ENCODE results near the gene FGF9.

Gene FGF9

DNA sequence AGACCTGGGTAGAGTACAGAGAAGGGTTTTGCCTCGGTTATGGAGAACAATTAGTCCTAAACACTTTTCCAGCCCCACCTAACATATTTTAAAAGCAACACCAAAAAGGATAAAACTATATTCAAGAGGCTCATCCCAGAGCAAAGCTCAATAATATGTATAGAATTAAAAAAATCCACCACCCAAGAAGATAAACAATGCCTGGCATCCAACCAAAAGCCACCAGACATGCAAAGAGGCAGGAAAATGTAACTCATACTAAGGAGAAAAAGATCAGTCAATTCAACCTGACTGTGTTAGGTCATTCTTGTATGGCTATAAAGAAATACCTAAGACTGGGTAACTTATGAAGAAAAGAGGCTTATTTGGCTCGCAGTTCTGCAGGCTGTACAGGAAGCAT is 39.3 kb downstream of the FGF9 start:
- Histone ChIP-seq H3K4me3 (ENCODE audit: low read depth in 1 of 2, low read length in 1 of 2) (no peak overlapping the region), H3K36me3 (no peaks in the 10 kb centered on the region), H3K4me1 (ENCODE audit: control insufficient read depth in 1 of 2, insufficient read depth in 1 of 2, low read depth in 1 of 2, low read length in 1 of 2) (no peaks in the 10 kb centered on the region), H3K9me3 (no peaks in the 10 kb centered on the region), H3K27ac (no peak overlapping the region), H3K27me3 (peaks cover 12% of the 10 kb centered on the region)
- TF ChIP-seq, protein P1, sequence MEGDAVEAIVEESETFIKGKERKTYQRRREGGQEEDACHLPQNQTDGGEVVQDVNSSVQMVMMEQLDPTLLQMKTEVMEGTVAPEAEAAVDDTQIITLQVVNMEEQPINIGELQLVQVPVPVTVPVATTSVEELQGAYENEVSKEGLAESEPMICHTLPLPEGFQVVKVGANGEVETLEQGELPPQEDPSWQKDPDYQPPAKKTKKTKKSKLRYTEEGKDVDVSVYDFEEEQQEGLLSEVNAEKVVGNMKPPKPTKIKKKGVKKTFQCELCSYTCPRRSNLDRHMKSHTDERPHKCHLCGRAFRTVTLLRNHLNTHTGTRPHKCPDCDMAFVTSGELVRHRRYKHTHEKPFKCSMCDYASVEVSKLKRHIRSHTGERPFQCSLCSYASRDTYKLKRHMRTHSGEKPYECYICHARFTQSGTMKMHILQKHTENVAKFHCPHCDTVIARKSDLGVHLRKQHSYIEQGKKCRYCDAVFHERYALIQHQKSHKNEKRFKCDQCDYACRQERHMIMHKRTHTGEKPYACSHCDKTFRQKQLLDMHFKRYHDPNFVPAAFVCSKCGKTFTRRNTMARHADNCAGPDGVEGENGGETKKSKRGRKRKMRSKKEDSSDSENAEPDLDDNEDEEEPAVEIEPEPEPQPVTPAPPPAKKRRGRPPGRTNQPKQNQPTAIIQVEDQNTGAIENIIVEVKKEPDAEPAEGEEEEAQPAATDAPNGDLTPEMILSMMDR (IDR thresholded peaks at IDR 0.05), result no peak

DNA sequence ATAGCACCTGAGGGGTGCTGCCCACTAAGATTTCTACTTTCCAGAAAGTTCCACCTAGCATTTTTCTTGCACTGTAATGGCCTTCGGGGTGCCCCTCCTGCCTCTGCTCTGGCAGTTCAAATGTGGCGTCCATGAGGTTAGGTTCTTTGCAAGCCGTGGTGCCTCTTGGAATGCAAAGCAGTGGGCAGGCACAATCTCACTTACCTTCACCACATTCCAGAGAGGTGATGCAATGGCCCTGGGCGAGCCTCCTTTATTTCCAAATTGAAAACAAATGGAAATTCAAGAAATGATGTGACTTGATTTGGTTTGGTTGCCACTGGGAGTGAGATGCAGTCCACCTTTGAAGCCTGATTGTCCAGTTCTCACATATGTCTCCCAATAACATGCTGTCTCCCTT is 46.9 kb downstream of the FGF9 start:
- H3K27ac ChIP-seq, result no peak overlapping the region
- no peaks in the 10 kb centered on the region for H3K36me3 ChIP-seq

DNA sequence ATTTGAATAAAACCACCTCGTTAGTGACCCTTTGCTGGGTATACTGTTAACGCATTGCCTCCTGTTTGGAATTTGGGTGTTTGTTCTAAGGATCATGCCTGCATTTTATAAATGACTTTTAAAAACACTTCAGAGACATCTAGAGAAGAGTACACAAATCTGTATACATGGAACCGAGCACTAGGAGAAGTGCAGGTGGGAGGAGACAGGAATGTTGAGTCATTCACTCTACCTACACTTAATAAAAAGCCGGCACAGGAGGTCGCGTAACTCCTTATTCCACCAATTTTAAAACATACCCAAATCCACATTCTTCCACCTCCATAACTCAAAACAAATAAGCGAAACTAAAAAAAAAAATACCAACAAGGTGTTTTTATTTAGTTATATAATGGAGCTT is 48.6 kb downstream of the FGF9 start:
- H3K4me3 ChIP-seq (ENCODE audit: low read depth in 1 of 2, low read length in 1 of 2), result no peak overlapping the region
- no peak overlapping the region for H3K27ac ChIP-seq
- H3K27me3 ChIP-seq, result peaks cover 22% of the 10 kb centered on the region
- H3K4me1 ChIP-seq (ENCODE audit: control insufficient read depth in 1 of 2, insufficient read depth in 1 of 2, low read depth in 1 of 2, low read length in 1 of 2), result no peaks in the 10 kb centered on the region
- H3K36me3 ChIP-seq, result no peaks in the 10 kb centered on the region
- TF ChIP-seq, protein P1 (IDR thresholded peaks at IDR 0.05), result no peak
- H3K9me3 ChIP-seq, result no peaks in the 10 kb centered on the region

More for the DNA sequence above, 46.9 kb downstream of the FGF9 start:
- Histone ChIP-seq H3K9me3 (no peaks in the 10 kb centered on the region), H3K27me3 (peaks cover 29% of the 10 kb centered on the region), H3K4me3 (ENCODE audit: low read depth in 1 of 2, low read length in 1 of 2) (no peak overlapping the region), H3K4me1 (ENCODE audit: control insufficient read depth in 1 of 2, insufficient read depth in 1 of 2, low read depth in 1 of 2, low read length in 1 of 2) (no peaks in the 10 kb centered on the region)
- TF ChIP-seq, protein P1 (IDR thresholded peaks at IDR 0.05), result no peak

DNA sequence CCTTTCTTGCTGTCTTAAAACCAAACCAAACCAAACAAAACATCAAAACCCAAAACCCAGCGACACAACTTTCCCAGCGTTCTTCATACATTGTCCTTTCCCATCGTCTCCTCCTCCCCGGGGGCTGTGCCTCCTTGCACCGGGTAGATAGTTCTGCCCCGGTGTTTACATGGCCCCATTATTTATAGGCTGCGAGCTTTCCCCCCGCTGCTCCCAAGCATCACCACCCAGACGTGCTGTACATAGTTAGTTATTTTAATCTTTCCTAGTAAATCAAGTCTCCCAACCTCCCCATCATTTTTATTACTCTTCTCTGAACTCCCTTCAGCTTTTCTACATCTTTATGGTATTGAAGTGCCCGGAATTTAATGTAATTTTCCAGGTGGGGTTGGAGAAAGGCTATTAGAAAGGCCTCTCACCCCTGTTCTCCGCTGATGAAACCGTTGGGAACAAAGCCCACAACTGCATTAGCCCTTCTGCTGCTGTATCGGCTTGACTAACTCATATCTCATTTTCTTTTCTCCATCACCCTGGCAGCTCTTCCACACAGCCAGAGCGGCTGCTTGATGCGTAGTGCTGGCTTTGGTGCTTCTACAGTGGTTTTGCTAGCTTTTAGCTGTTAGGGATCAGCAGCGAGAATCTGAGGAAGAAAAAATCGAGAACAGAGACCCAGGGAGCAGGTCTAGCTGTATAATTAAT is 53.1 kb downstream of the FGF9 start:
- H3K9me3 ChIP-seq, result no peaks in the 10 kb centered on the region
- H3K27me3 ChIP-seq, result peaks cover 5% of the 10 kb centered on the region
- H3K4me1 ChIP-seq (ENCODE audit: control insufficient read depth in 1 of 2, insufficient read depth in 1 of 2, low read depth in 1 of 2, low read length in 1 of 2), result no peaks in the 10 kb centered on the region
- no peaks in the 10 kb centered on the region for H3K36me3 ChIP-seq
- H3K4me3 ChIP-seq (ENCODE audit: low read depth in 1 of 2, low read length in 1 of 2), result no peak overlapping the region
- TF ChIP-seq, protein P1 (IDR thresholded peaks at IDR 0.05), result no peak
- no peak overlapping the region for H3K27ac ChIP-seq

DNA sequence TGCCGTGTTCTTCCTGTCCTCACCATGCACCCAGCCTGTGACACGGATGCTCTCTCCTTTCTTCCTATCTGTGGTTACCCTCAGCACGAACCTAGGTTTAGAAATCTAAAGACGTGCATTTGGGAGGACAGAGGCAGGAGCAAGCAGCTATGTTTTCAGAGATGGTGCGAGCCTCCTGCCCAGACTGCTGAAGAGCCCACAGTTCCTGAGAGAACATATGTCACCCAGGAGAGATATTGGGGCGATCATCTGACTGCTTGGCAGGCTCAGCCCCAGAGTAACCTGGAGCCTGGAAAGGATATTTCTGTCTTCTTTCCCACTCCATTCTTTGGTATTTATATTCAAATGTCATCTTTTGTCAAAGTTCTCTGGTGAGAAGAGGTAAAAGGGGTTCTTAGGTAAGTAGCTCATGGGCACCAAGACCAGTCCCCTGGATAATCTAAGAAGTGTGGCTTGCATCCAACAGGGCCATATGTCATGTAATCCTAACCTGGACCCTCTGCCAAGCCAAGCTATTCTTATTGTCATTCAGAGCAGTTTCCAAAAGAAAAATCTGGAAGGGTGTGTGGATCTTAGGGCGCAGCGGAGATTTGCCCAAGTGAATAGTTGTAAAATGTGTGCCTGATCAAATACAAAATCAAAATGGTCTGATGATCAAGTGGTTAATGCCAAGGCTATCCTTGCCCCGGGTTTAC is 59.5 kb downstream of the FGF9 start:
- H3K27me3 ChIP-seq, result peaks cover 17% of the 10 kb centered on the region
- no peaks in the 10 kb centered on the region for H3K36me3 ChIP-seq
- no peak overlapping the region for H3K27ac ChIP-seq
- TF ChIP-seq, protein P1 (IDR thresholded peaks at IDR 0.05), result no peak
- H3K9me3 ChIP-seq, result no peaks in the 10 kb centered on the region
- no peak overlapping the region for H3K4me3 ChIP-seq (ENCODE audit: low read depth in 1 of 2, low read length in 1 of 2)
- no peaks in the 10 kb centered on the region for H3K4me1 ChIP-seq (ENCODE audit: control insufficient read depth in 1 of 2, insufficient read depth in 1 of 2, low read depth in 1 of 2, low read length in 1 of 2)

Data from neutrophil (primary cell).